NCI-H524 (cell line): ENCODE results near the gene MAML1.
"Not testable (repeated sequence)": the region's sequence is repeated elsewhere in the genome, so short reads cannot be mapped to it uniquely, and the experiment has no call there.

Experiments used
- DNase-seq, 2 experiments: peaks; one replicate each; lab custom pipeline; 2025; lab: John Stamatoyannopoulos, UW

Gene MAML1

GRCh38 chr5:179732918-179733771, 523 bp downstream of the MAML1 start:
- peak; percentile 22 to 43 for DNase-seq

GRCh38 chr5:179733772-179734126, 1.1 kb downstream of the MAML1 start:
- DNase-seq: no peak

- no peak for DNase-seq
These were observed 2.0 kb downstream of the MAML1 start for GRCh38 chr5:179734536-179735164.

GRCh38 chr5:179738742-179739141, 6.1 kb downstream of the MAML1 start:
- DNase-seq: no peak

GRCh38 chr5:179744106-179744505, 11.5 kb downstream of the MAML1 start:
- not testable (repeated sequence) for DNase-seq

GRCh38 chr5:179746872-179747271, 14.2 kb downstream of the MAML1 start:
- no peak for DNase-seq

- DNase-seq: no peak
These were observed 15.2 kb downstream of the MAML1 start for GRCh38 chr5:179747811-179748210.

GRCh38 chr5:179749857-179750508, 17.4 kb downstream of the MAML1 start:
- DNase-seq: no peak

GRCh38 chr5:179753971-179754370, 21.3 kb downstream of the MAML1 start:
- peak; percentile 18 to 44 for DNase-seq

GRCh38 chr5:179755022-179755421, 22.4 kb downstream of the MAML1 start:
- DNase-seq: no peak

GRCh38 chr5:179758955-179759354, 26.3 kb downstream of the MAML1 start:
- no peak for DNase-seq

GRCh38 chr5:179759581-179760551, 27.2 kb downstream of the MAML1 start:
- peak in 1 of 2 experiments; percentile 34 for DNase-seq

GRCh38 chr5:179762079-179762780, 29.6 kb downstream of the MAML1 start:
- DNase-seq: peak; percentile 57 to 90

- no peak for DNase-seq
These were observed 30.2 kb downstream of the MAML1 start for GRCh38 chr5:179762781-179763176.

- peak in 1 of 2 experiments; percentile 68 for DNase-seq
These were observed 30.8 kb downstream of the MAML1 start for GRCh38 chr5:179763215-179763945.

- peak in 1 of 2 experiments; percentile 6 for DNase-seq
These were observed 31.4 kb downstream of the MAML1 start for GRCh38 chr5:179764056-179764455.

- DNase-seq: no peak
These were observed 32.8 kb downstream of the MAML1 start for GRCh38 chr5:179765400-179765799.

GRCh38 chr5:179766021-179766725, 33.6 kb downstream of the MAML1 start:
- DNase-seq: peak in 1 of 2 experiments; percentile 24

GRCh38 chr5:179766726-179767455, 34.3 kb downstream of the MAML1 start:
- no peak for DNase-seq
